Esophagus muscularis mucosa (tissue), 4 donors: Measurements from ENCODE around the gene DUSP16. TPM values are rescaled to one million over a fixed set of nuclear protein-coding genes. Genes with fewer than 3 reads are reported as not detected.

Source experiments
- DNase-seq: peaks from one replicate; pipeline ENCODE4 v3.0.0-alpha.2; 2017; ENCODE audit errors: extremely low spot score
- H3K27ac ChIP-seq, 4 donors: fragments of 200-600 bp; sonication (generic); replicated peaks in 1 of 4; 1 replicate in 3 of 4; 2 replicates in 1 of 4; pipeline ENCODE4 v1.5.1; 2016 to 2019; ENCODE audit warnings: mild to moderate bottlenecking in 1 of 4
- H3K27me3 ChIP-seq, 4 donors: fragments of 200-600 bp; sonication (generic); one replicate each; pipeline versions ENCODE4 v1.5.1 to v1.6.0; 2016 to 2019
- H3K36me3 ChIP-seq, 4 donors: fragments of 200-600 bp; sonication (generic); one replicate each; pipeline ENCODE4 v1.5.1; 2016 to 2019
- H3K4me1 ChIP-seq, 4 donors: fragments of 200-600 bp; sonication (generic); one replicate each; pipeline ENCODE4 v1.5.1; 2016 to 2019
- H3K4me3 ChIP-seq, 4 donors: fragments of 200-600 bp; sonication (generic); 1 replicate in 2 of 4; 2 replicates in 2 of 4; pipeline ENCODE4 v1.5.1; 2016 to 2019; ENCODE audit warnings: mild to moderate bottlenecking in 4 of 4, moderate library complexity in 1 of 4
- H3K9me3 ChIP-seq, 4 donors: fragments of 200-600 bp; sonication (generic); 1 replicate in 3 of 4; 2 replicates in 1 of 4; pipeline ENCODE4 v1.5.1; 2016 to 2019
- CTCF ChIP-seq, 3 experiments: fragments of 200-600 bp in 2 of 3; fragments of 450-650 bp in 1 of 3; sonication (generic) in 2 of 3; IDR thresholded peaks; one replicate each; pipeline ENCODE4 v1.5.1; 2017 to 2019; ENCODE audit warnings: antibody characterized with exemption in 3 of 3, mild to moderate bottlenecking in 2 of 3, moderate library complexity in 1 of 3
- EP300 ChIP-seq: sonication (generic); formaldehyde crosslinking; IDR thresholded peaks from one replicate; pipeline ENCODE4 v1.6.1; 2017; ENCODE audit warnings: antibody characterized with exemption
- POLR2A ChIP-seq: fragments of 450-650 bp; IDR thresholded peaks from one replicate; pipeline ENCODE4 v1.6.1; 2017; ENCODE audit warnings: antibody characterized with exemption, moderate library complexity, mild to moderate bottlenecking, low read depth
- POLR2AphosphoS5 ChIP-seq, 2 donors: sonication (generic); formaldehyde crosslinking; IDR thresholded peaks; one replicate each; pipeline ENCODE4 v1.6.1; 2017; ENCODE audit warnings: antibody characterized with exemption in 2 of 2
- WGBS: methylation state at CpG from one replicate; pipeline ENCODE4 v1.1.5; 2018; 5-methylcytosine and 5-hydroxymethylcytosine counted together
- intact Hi-C: fragments of 100-400 bp; cut with DNase I; formaldehyde crosslinking; loops from one replicate; pipeline ENCODE4 v1.15.1; 2023
- total RNA-seq, 4 donors: library from RNA; depleted of rRNA; stranded (reverse); fragments of >200 nt; gene quantifications; one replicate each; pipeline versions ENCODE4 v1.1.0 to v1.2.1, GENCODE V29; 2016

DUSP16 gene
- total RNA-seq, 4 donors from 2014 or later: 10.0 to 17.0 (median 13.9) TPM

- Histone ChIP-seq H3K4me3 (no peak overlapping the region), H3K27ac (no peak overlapping the region), H3K9me3 (no peaks in the 10 kb centered on the region), H3K36me3 (peaks cover 0 to 41% (median 33%) of the 10 kb centered on the region in 4 donors), H3K4me1 (no peaks in the 10 kb centered on the region), H3K27me3 (no peaks in the 10 kb centered on the region)
- TF ChIP-seq CTCF (IDR thresholded peaks at IDR 0.05) (no peak), POLR2A (no peak), EP300 (no peak), POLR2AphosphoS5 (IDR thresholded peaks at IDR 0.05) (no peak)
- WGBS: 96% methylated on average over 6 of the region's 6 CpGs
- DNase-seq: no peak
- intact Hi-C loops: no loop called here
Observed at GRCh38 chr12:12487490-12487889, 75.2 kb downstream of the DUSP16 start.

- 89% methylated on average over 6 of the region's 6 CpGs for WGBS
- DNase-seq: no peak
- no peaks in the 10 kb centered on the region for H3K4me1 ChIP-seq
- no peak overlapping the region for H3K4me3 ChIP-seq
- no peak overlapping the region for H3K27ac ChIP-seq
- peaks cover 0 to 46% (median 35%) of the 10 kb centered on the region in 4 donors for H3K36me3 ChIP-seq
- H3K9me3 ChIP-seq: no peaks in the 10 kb centered on the region
- TF ChIP-seq POLR2AphosphoS5 (IDR thresholded peaks at IDR 0.05): no peak
- no peak for TF ChIP-seq POLR2A
- no peak for TF ChIP-seq CTCF (IDR thresholded peaks at IDR 0.05)
- no peak for TF ChIP-seq EP300
- H3K27me3 ChIP-seq: no peaks in the 10 kb centered on the region
- intact Hi-C loops: no loop called here
Observed at GRCh38 chr12:12486661-12487240, 75.9 kb downstream of the DUSP16 start.

- no peak for DNase-seq
- no peaks in the 10 kb centered on the region for H3K27me3 ChIP-seq
- WGBS: 93% methylated on average over 3 of the region's 3 CpGs
- TF ChIP-seq POLR2AphosphoS5 (IDR thresholded peaks at IDR 0.05) (no peak), CTCF (IDR thresholded peaks at IDR 0.05) (no peak), EP300 (no peak), POLR2A (no peak)
- H3K27ac ChIP-seq: no peak overlapping the region
- intact Hi-C loops: no loop called here
- peaks cover 0 to 68% (median 49%) of the 10 kb centered on the region in 4 donors for H3K36me3 ChIP-seq
- no peaks in the 10 kb centered on the region for H3K4me1 ChIP-seq
- H3K9me3 ChIP-seq: no peaks in the 10 kb centered on the region
- no peak overlapping the region for H3K4me3 ChIP-seq
Observed at GRCh38 chr12:12483438-12483837, 79.2 kb downstream of the DUSP16 start.

GRCh38 chr12:12482959-12483358, 79.7 kb downstream of the DUSP16 start:
- no peak overlapping the region for H3K27ac ChIP-seq
- TF ChIP-seq POLR2A: no peak
- TF ChIP-seq EP300: no peak
- no peak for TF ChIP-seq POLR2AphosphoS5 (IDR thresholded peaks at IDR 0.05)

GRCh38 chr12:12482150-12482761, 80.4 kb downstream of the DUSP16 start:
- Histone ChIP-seq H3K4me1 (no peaks in the 10 kb centered on the region), H3K4me3 (no peak overlapping the region), H3K27me3 (no peaks in the 10 kb centered on the region), H3K9me3 (no peaks in the 10 kb centered on the region), H3K36me3 (peaks cover 3 to 80% (median 57%) of the 10 kb centered on the region in 4 donors), H3K27ac (no peak overlapping the region)
- no peak for DNase-seq
- WGBS: 85% methylated on average over 6 of the region's 6 CpGs
- TF ChIP-seq EP300 (no peak), POLR2AphosphoS5 (IDR thresholded peaks at IDR 0.05) (no peak), CTCF (IDR thresholded peaks at IDR 0.05) (no peak), POLR2A (no peak)
- intact Hi-C loops: no loop called here

More at GRCh38 chr12:12482959-12483358, 79.7 kb downstream of the DUSP16 start:
- Histone ChIP-seq H3K27me3 (no peaks in the 10 kb centered on the region), H3K4me1 (no peaks in the 10 kb centered on the region), H3K9me3 (no peaks in the 10 kb centered on the region), H3K4me3 (no peak overlapping the region), H3K36me3 (peaks cover 0 to 73% (median 51%) of the 10 kb centered on the region in 4 donors)
- DNase-seq: no peak
- 79% methylated on average over 6 of the region's 6 CpGs for WGBS
- intact Hi-C loops: no loop called here
